Chondrocyte (in vitro differentiated cells): ENCODE measurements around the gene LAP3. TPM values are rescaled to one million over a fixed set of nuclear protein-coding genes. Genes with fewer than 3 reads are reported as not detected.

Experiments
- DNase-seq: peaks from one replicate; pipeline ENCODE4 v3.0.0; 2021; ENCODE audit warnings: mixed read lengths, low spot score
- H3K27ac Mint-ChIP-seq: one replicate; pipeline ENCODE4 v1.8.0; 2021; ENCODE audit warnings: mild to moderate bottlenecking, moderate library complexity, mixed read lengths; ENCODE audit not compliant: unreplicated experiment
- H3K27me3 Mint-ChIP-seq: 2 replicates; pipeline ENCODE4 v1.8.0; 2021; ENCODE audit warnings: low read depth, mixed read lengths
- H3K36me3 Mint-ChIP-seq: 2 replicates; pipeline ENCODE4 v1.8.0; 2021; ENCODE audit warnings: low read depth, mixed read lengths
- H3K4me1 Mint-ChIP-seq: 2 replicates; pipeline ENCODE4 v1.8.0; 2021; ENCODE audit warnings: low read depth, mild to moderate bottlenecking, mixed read lengths
- H3K4me3 Mint-ChIP-seq: one replicate; pipeline ENCODE4 v1.8.0; 2021; ENCODE audit warnings: mild to moderate bottlenecking, moderate library complexity, mixed read lengths; ENCODE audit not compliant: unreplicated experiment
- H3K9me3 Mint-ChIP-seq: 2 replicates; pipeline ENCODE4 v1.8.0; 2021; ENCODE audit warnings: low read depth, mixed read lengths
- total RNA-seq: library from RNA; stranded (reverse); gene quantifications from 3 replicates; pipeline ENCODE4 v1.2.1, GENCODE V29; 2021
- TF ChIP-seq, protein P1 (sequence below): fragments of 200-600 bp; sonication (generic); IDR thresholded peaks from 2 replicates; pipeline ENCODE4 v1.5.0; 2021; ENCODE audit warnings: antibody characterized with exemption, mild to moderate bottlenecking, moderate library complexity

LAP3 gene
- total RNA-seq, 1 donor from 2014 or later = 38.5 TPM

DNA sequence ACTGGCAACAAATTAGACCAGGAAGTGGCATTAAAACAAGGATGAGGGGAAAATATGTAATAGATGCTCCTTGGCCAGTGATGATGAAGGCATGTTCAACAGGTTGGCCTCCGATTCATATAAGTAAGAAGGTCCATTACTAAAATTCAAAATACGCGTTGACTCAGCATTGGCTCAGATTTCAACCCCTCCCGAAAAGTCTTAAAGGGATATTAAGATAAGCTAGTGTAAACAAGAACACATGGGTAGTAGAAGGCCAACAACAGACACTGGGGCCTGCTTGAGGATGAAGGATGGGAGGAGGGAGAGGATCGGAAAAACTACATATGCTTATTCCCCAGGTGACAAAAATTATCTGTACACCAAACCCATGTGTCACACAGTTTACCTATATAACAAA is 19.1 kb upstream of the LAP3 start:
- TF ChIP-seq, protein P1, sequence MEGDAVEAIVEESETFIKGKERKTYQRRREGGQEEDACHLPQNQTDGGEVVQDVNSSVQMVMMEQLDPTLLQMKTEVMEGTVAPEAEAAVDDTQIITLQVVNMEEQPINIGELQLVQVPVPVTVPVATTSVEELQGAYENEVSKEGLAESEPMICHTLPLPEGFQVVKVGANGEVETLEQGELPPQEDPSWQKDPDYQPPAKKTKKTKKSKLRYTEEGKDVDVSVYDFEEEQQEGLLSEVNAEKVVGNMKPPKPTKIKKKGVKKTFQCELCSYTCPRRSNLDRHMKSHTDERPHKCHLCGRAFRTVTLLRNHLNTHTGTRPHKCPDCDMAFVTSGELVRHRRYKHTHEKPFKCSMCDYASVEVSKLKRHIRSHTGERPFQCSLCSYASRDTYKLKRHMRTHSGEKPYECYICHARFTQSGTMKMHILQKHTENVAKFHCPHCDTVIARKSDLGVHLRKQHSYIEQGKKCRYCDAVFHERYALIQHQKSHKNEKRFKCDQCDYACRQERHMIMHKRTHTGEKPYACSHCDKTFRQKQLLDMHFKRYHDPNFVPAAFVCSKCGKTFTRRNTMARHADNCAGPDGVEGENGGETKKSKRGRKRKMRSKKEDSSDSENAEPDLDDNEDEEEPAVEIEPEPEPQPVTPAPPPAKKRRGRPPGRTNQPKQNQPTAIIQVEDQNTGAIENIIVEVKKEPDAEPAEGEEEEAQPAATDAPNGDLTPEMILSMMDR = no peak
- Mint-ChIP-seq H3K4me1 (peaks cover 5% of the 10 kb centered on the region), H3K9me3 (no peaks in the 10 kb centered on the region), H3K4me3 (no peak overlapping the region), H3K36me3 (no peaks in the 10 kb centered on the region), H3K27me3 (peaks cover 17% of the 10 kb centered on the region), H3K27ac (no peak overlapping the region)
- DNase-seq = no peak

DNA sequence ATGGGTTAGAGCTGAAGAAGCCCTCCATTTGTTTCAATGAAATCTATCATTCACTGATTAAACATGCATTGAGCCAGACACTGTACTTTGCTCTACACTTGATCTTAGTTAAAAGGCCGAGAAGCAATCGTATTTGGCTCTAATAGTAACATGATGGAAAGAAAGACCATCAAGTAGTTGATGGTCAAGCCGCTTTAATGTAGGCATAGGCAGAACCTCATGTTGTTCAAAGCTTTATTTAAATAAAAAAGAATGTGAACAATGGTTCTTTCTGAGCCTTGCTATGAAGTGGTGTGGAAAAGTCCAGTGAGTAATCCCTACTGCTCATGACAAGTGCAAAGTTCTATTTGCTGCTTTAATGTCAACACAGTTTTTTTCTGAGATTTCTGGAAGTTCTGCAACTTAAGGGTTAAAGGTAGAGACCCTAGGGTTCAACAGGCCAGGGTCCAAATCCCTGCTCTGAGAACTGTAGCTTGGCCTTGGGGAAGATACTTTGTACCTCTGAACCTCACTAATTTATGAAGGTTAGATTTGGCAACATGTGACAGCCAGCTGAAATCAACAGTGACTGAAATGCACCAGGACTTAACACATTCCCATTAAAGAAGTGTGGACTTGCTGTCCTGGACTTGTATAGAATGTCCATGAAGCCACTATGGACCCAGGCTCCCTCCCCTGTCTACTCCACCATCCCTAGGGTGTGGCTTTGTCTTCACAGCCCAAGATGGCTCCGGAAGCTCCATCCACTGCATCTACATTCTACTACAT is 17.9 kb upstream of the LAP3 start:
- Mint-ChIP-seq H3K4me1 (peaks cover 5% of the 10 kb centered on the region), H3K27ac (no peak overlapping the region), H3K9me3 (no peaks in the 10 kb centered on the region), H3K36me3 (no peaks in the 10 kb centered on the region), H3K4me3 (no peak overlapping the region), H3K27me3 (peaks cover 17% of the 10 kb centered on the region)
- no peak for DNase-seq
- TF ChIP-seq, protein P1 = no peak

DNA sequence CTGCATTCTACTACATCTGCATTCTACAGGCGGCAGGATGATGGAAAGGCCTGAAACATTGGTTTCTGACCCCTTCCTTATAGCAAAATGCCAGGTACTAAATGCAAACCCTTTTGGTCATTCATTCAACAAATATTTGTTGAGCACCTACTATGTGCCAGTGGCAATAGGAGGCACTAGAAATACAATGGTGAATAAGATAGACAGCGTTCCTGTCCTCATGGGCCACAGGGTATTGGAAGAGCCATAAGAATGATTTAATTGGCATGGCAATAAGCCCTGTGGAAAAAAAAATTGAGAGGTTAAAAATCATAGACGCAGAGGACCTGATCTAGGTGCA is 17.3 kb upstream of the LAP3 start:
- no peak for DNase-seq
- H3K4me3 Mint-ChIP-seq = no peak overlapping the region
- TF ChIP-seq, protein P1 = no peak

DNA sequence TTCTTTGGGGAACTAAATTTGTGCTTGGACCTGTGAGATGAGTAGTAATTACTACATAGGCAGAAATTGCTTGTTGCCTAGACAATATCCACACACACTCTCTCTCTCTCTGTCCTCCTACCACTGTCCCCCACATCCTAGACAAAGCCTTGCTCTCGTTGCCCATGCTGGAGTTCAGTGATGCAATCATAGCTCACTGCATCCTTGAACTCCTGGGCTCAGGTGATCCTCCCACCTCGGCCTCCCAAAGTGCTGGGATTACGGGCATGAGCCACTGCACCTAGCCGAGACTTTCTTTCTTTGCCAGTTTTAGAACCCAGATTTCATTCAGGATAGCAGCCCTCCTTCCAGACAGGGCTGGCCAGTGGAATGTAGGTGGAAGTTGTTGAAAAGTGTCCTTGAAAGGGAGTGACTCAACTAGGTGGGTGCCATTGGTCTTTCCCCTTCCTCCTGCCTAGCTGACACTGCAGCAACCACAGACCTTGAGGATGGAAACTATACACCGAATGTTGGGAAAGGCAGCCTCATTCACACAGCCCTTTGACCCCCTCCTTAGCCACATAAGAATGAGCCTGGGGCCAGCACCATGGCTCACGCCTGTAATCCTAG is 16.8 kb upstream of the LAP3 start:
- H3K36me3 Mint-ChIP-seq = no peaks in the 10 kb centered on the region

More for the DNA sequence above, 17.3 kb upstream of the LAP3 start:
- Mint-ChIP-seq H3K4me1 (peaks cover 5% of the 10 kb centered on the region), H3K9me3 (no peaks in the 10 kb centered on the region), H3K36me3 (no peaks in the 10 kb centered on the region), H3K27me3 (peaks cover 15% of the 10 kb centered on the region), H3K27ac (no peak overlapping the region)

DNA sequence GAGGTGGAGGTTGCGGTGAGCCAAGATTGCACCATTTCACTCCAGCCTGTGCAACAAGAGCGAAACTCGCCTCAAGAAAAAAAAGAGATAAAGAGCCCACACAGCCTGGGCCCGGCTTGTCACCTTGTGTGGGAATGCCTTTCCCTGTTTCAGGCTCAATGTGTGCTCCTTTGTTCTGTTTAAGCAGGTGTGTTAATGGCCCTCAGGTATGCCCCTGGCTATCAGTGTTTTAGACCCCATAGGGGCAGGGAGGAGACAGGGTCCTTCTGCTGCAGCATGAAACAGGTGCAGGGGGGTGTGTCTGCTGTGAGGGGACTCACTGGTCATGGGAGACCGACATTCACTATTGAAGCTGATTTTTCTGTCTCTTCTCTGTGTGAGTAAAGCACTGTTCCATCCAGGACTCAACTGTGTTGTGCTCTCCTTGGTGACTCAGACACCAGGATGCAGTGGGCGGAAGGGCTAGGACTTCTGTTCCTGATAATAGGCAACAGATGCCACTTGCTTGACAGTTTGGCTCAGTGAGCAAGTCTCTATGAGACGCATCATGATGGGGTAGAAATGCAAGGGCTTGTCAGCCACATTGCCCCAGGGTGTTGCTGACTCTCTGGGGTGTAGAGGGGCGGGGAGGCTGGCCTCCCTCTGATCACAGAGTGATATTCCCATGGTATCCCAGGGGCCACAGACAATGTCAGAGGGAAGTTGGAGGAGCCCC is 15.6 kb upstream of the LAP3 start:
- Mint-ChIP-seq H3K27me3 (peaks cover 3% of the 10 kb centered on the region), H3K36me3 (no peaks in the 10 kb centered on the region), H3K9me3 (no peaks in the 10 kb centered on the region), H3K27ac (no peak overlapping the region), H3K4me1 (peaks cover 5% of the 10 kb centered on the region), H3K4me3 (no peak overlapping the region)
- TF ChIP-seq, protein P1 = no peak
- no peak for DNase-seq

More for the DNA sequence above, 16.8 kb upstream of the LAP3 start:
- DNase-seq = no peak
- Mint-ChIP-seq H3K4me3 (no peak overlapping the region), H3K27ac (no peak overlapping the region), H3K27me3 (peaks cover 10% of the 10 kb centered on the region), H3K9me3 (no peaks in the 10 kb centered on the region), H3K4me1 (peaks cover 5% of the 10 kb centered on the region)
- TF ChIP-seq, protein P1 = no peak
